HEK293T (cell line): ENCODE results near the gene GPATCH8.

Source experiments
- ARNT ChIP-seq: fragments of 450-650 bp; IDR thresholded peaks from 2 replicates; pipeline ENCODE4 v1.6.1; 2017; ENCODE audit warnings: mild to moderate bottlenecking
- ELF4 ChIP-seq: fragments of 450-650 bp; IDR thresholded peaks from 2 replicates; pipeline ENCODE4 v1.6.1; 2017; ENCODE audit warnings: antibody characterized with exemption
- FOXA1 ChIP-seq: fragments of 450-650 bp; IDR thresholded peaks from 2 replicates; pipeline ENCODE4 v1.6.1; 2016; ENCODE audit warnings: mild to moderate bottlenecking
- FOXM1 ChIP-seq: fragments of 450-650 bp; IDR thresholded peaks from 2 replicates; pipeline ENCODE4 v1.6.1; 2017; ENCODE audit warnings: mild to moderate bottlenecking, borderline replicate concordance
- LEF1 ChIP-seq: fragments of 450-650 bp; IDR thresholded peaks from 2 replicates; pipeline ENCODE4 v1.6.1; 2017; ENCODE audit warnings: mild to moderate bottlenecking, borderline replicate concordance
- NFRKB ChIP-seq: fragments of 450-650 bp; IDR thresholded peaks from 2 replicates; pipeline ENCODE4 v1.6.1; 2016; ENCODE audit warnings: mild to moderate bottlenecking, moderate library complexity

- no peak for TF ChIP-seq FOXA1
- TF ChIP-seq LEF1, result no peak
- TF ChIP-seq FOXM1, result no peak
- no peak for TF ChIP-seq ELF4
- no peak for TF ChIP-seq ARNT
- no peak for TF ChIP-seq NFRKB
Observed at GRCh38 chr17:44383861-44384260, 119.3 kb downstream of the GPATCH8 start.
